GM21576 (cell line): ENCODE measurements around the gene VCY.
"Not testable (repeated sequence)": the region's sequence is repeated elsewhere in the genome, so short reads cannot be mapped to it uniquely, and the experiment has no call there.

Experiments
- ATAC-seq: cut with Tn5 transposase; IDR thresholded peaks from one replicate; pipeline ENCODE4 v1.9.1; 2021; ENCODE audit warnings: mild to moderate bottlenecking, moderate library complexity; ENCODE audit not compliant: unreplicated experiment

VCY gene

DNA sequence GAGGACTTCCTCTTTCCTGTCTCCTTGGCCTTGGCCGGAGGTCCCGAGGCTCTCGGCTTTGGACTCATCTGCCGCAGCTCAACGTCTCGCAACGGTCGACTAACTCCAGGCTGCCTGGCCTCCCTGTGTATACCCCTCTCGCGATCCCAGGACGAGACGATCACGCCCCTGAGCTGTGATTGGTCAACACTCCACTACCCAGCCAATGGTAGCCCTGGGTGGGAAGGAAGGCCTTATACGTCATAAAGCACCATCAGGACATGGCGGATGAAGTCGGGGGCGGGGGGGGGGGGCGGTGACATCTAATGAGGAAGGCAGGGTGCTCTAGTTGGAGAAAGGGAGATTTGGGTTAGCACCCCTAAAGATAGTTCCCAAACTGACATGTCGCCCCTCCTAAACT is at the start of gene VCY:
Gene VCY (minus strand): TSS at position 101 of the 400 bp plus-strand sequence. CDS start 33 bp downstream, at position 68.
- not testable (repeated sequence) for ATAC-seq

DNA sequence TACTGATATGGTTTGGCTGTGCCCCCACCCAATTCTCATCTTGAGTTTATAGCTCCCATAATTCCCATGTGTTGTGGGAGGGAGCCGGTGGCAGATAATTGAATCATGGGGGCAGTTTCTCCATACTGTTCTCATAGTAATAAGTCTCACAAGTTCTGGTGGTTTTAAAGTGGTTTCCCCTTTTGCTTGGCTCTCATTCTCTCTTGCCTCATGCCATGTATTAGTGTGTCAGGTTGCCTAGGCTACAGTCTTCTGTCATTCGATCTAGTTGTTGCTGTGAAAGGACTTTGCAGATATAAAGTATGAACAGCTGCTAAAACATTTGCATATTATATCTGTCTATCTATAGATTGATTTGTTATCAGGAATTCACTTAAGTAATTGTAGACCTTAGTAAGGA is 44.1 kb upstream of the VCY start:
- ATAC-seq: not testable (repeated sequence)

DNA sequence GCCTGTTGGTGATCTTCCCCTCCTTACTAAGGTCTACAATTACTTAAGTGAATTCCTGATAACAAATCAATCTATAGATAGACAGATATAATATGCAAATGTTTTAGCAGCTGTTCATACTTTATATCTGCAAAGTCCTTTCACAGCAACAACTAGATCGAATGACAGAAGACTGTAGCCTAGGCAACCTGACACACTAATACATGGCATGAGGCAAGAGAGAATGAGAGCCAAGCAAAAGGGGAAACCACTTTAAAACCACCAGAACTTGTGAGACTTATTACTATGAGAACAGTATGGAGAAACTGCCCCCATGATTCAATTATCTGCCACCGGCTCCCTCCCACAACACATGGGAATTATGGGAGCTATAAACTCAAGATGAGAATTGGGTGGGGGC is 25.6 kb upstream of the VCY start:
- ATAC-seq: not testable (repeated sequence)

- ATAC-seq: not testable (repeated sequence)
These were observed 43.9 kb downstream of the VCY start for GRCh38 chrY:13942406-13942805.
